H9 (cell line): ENCODE data around the gene P2RY14. TPM values are rescaled to one million over a fixed set of nuclear protein-coding genes. Genes with fewer than 3 reads are reported as not detected.

Experiments used
- DNase-seq: peaks from one replicate; pipeline ENCODE4 v3.0.0-alpha.2; 2017
- H2AFZ ChIP-seq: one replicate; pipeline ENCODE4 v1.6.1; 2013; ENCODE audit warnings: mild to moderate bottlenecking, low read length, control low read depth, moderate library complexity
- H2AK5ac ChIP-seq: 2 replicates; pipeline ENCODE4 v1.6.1; 2013; ENCODE audit warnings: low read length, control low read depth, mixed read lengths; ENCODE audit not compliant: insufficient read length
- H2BK120ac ChIP-seq: one replicate; pipeline ENCODE4 v1.6.1; 2013; ENCODE audit warnings: low read depth, mild to moderate bottlenecking, low read length, control low read depth, inconsistent platforms; ENCODE audit not compliant: poor library complexity, severe bottlenecking
- H2BK12ac ChIP-seq: 2 replicates; pipeline ENCODE4 v1.6.1; 2013; ENCODE audit warnings: low read length, control low read depth, mixed read lengths, low read depth; ENCODE audit not compliant: insufficient read length
- H2BK15ac ChIP-seq: 2 replicates; pipeline ENCODE4 v1.6.1; 2013; ENCODE audit warnings: low read depth, low read length, control low read depth
- H2BK20ac ChIP-seq: one replicate; pipeline ENCODE4 v1.6.1; 2013; ENCODE audit warnings: low read depth, mild to moderate bottlenecking, low read length, control low read depth, inconsistent platforms; ENCODE audit not compliant: poor library complexity, severe bottlenecking
- H2BK5ac ChIP-seq: 2 replicates; pipeline ENCODE4 v1.6.1; 2013; ENCODE audit warnings: low read length, control low read depth, mixed read lengths; ENCODE audit not compliant: insufficient read length
- H3K14ac ChIP-seq: 2 replicates; pipeline ENCODE4 v1.6.1; 2013; ENCODE audit warnings: low read length, control low read depth; ENCODE audit not compliant: insufficient read depth
- H3K18ac ChIP-seq: 2 replicates; pipeline ENCODE4 v1.6.1; 2013; ENCODE audit warnings: low read depth, mild to moderate bottlenecking, mixed read lengths, low read length, control low read depth; ENCODE audit not compliant: insufficient read length
- H3K23ac ChIP-seq: 2 replicates; pipeline ENCODE4 v1.6.1; 2013; ENCODE audit warnings: low read length, control low read depth, mixed read lengths, low read depth; ENCODE audit not compliant: insufficient read length
- H3K23me2 ChIP-seq: 2 replicates; pipeline ENCODE4 v1.6.1; 2013; ENCODE audit warnings: low read depth, mild to moderate bottlenecking, mixed read lengths, low read length, control low read depth; ENCODE audit not compliant: insufficient read length, poor library complexity, severe bottlenecking
- H3K27ac ChIP-seq: 2 replicates; pipeline ENCODE4 v1.5.1; 2013; ENCODE audit warnings: low read length, control low read depth, mixed read lengths, low read depth; ENCODE audit not compliant: insufficient read length
- H3K27me3 ChIP-seq: 2 replicates; pipeline ENCODE4 v1.6.1; 2013; ENCODE audit warnings: low read length, control low read depth, inconsistent platforms; ENCODE audit not compliant: insufficient read depth
- H3K4ac ChIP-seq: 2 replicates; pipeline ENCODE4 v1.6.1; 2013; ENCODE audit warnings: low read depth, mild to moderate bottlenecking, control low read depth, inconsistent platforms, low read length, moderate library complexity
- H3K4me1 ChIP-seq: 2 replicates; pipeline ENCODE4 v1.6.1; 2013; ENCODE audit warnings: low read length, control low read depth, inconsistent platforms; ENCODE audit not compliant: insufficient read depth
- H3K4me2 ChIP-seq: 2 replicates; pipeline ENCODE4 v1.6.1; 2013; ENCODE audit warnings: low read length, control low read depth, mixed read lengths; ENCODE audit not compliant: insufficient read length, insufficient read depth
- H3K56ac ChIP-seq: 2 replicates; pipeline ENCODE4 v1.6.1; 2013; ENCODE audit warnings: low read depth, mild to moderate bottlenecking, mixed read lengths, low read length, control low read depth; ENCODE audit not compliant: insufficient read length
- H3K79me1 ChIP-seq: 2 replicates; pipeline ENCODE4 v1.6.1; 2013; ENCODE audit warnings: low read depth, mild to moderate bottlenecking, moderate library complexity, low read length, control low read depth, inconsistent platforms; ENCODE audit not compliant: insufficient read depth, poor library complexity, severe bottlenecking
- H3K79me2 ChIP-seq: 2 replicates; pipeline ENCODE4 v1.6.1; 2013; ENCODE audit warnings: low read length, control low read depth, inconsistent platforms; ENCODE audit not compliant: insufficient read depth
- H3K9ac ChIP-seq: 2 replicates; pipeline ENCODE4 v1.6.1; 2013; ENCODE audit warnings: low read length, control low read depth, mixed read lengths; ENCODE audit not compliant: insufficient read length; ENCODE audit errors: extremely low read depth
- H3K9me3 ChIP-seq: one replicate; pipeline ENCODE4 v1.6.1; 2013; ENCODE audit warnings: low read depth, low read length, inconsistent platforms; ENCODE audit not compliant: control insufficient read depth
- H3T11ph ChIP-seq: one replicate; pipeline ENCODE4 v1.6.1; 2013; ENCODE audit warnings: mild to moderate bottlenecking, low read length, control low read depth, inconsistent platforms
- H4K20me1 ChIP-seq: one replicate; pipeline ENCODE4 v1.6.1; 2013; ENCODE audit not compliant: control insufficient read depth, insufficient read length, insufficient read depth
- H4K5ac ChIP-seq: 2 replicates; pipeline ENCODE4 v1.6.1; 2013; ENCODE audit warnings: low read depth, mild to moderate bottlenecking, mixed read lengths, low read length, control low read depth; ENCODE audit not compliant: insufficient read length
- H4K8ac ChIP-seq: replicated peaks from 2 replicates; pipeline ENCODE4 v1.6.1; 2013; ENCODE audit warnings: low read length, control low read depth, mixed read lengths, low read depth; ENCODE audit not compliant: insufficient read length
- H4K91ac ChIP-seq: 2 replicates; pipeline ENCODE4 v1.6.1; 2013; ENCODE audit warnings: low read depth, mild to moderate bottlenecking, moderate library complexity, mixed read lengths, low read length, control low read depth; ENCODE audit not compliant: insufficient read length
- H3K27ac Mint-ChIP-seq, 3 experiments: 2 replicates in 2 of 3; 3 replicates in 1 of 3; pipeline ENCODE4 v1.8.0; 2020 to 2021; ENCODE audit warnings: mixed read lengths in 3 of 3, mild to moderate bottlenecking in 1 of 3, moderate library complexity in 1 of 3
- H3K27me3 Mint-ChIP-seq: 2 replicates; pipeline ENCODE4 v1.8.0; 2021; ENCODE audit warnings: low read depth, mild to moderate bottlenecking, moderate library complexity, mixed read lengths
- H3K36me3 Mint-ChIP-seq, 3 experiments: 2 replicates in 2 of 3; 3 replicates in 1 of 3; pipeline ENCODE4 v1.8.0; 2020 to 2021; ENCODE audit warnings: low read depth in 3 of 3, mixed read lengths in 3 of 3; ENCODE audit not compliant: insufficient read depth in 1 of 3
- H3K4me1 Mint-ChIP-seq, 2 experiments: 2 replicates each; pipeline ENCODE4 v1.8.0; 2020; ENCODE audit warnings: mixed read lengths in 2 of 2
- H3K4me3 Mint-ChIP-seq, 2 experiments: 2 replicates in 1 of 2; 3 replicates in 1 of 2; pipeline ENCODE4 v1.8.0; 2020 to 2021; ENCODE audit warnings: mild to moderate bottlenecking in 2 of 2, mixed read lengths in 2 of 2, moderate library complexity in 1 of 2
- H3K9me3 Mint-ChIP-seq, 2 experiments: 2 replicates in 1 of 2; 3 replicates in 1 of 2; pipeline ENCODE4 v1.8.0; 2020; ENCODE audit warnings: mild to moderate bottlenecking in 2 of 2, mixed read lengths in 2 of 2, moderate library complexity in 1 of 2
- CTCF ChIP-seq: fragments of 200-600 bp; sonication (generic); conservative IDR thresholded peaks from 3 replicates; pipeline ENCODE4 v1.8.0; 2021; ENCODE audit warnings: antibody characterized with exemption, mild to moderate bottlenecking
- total RNA-seq: library from RNA; stranded (reverse); gene quantifications from 2 replicates; pipeline ENCODE4 v1.2.1, GENCODE V29; 2021

P2RY14 gene
- total RNA-seq, 1 experiment from 2014 or later, result not detected

DNA sequence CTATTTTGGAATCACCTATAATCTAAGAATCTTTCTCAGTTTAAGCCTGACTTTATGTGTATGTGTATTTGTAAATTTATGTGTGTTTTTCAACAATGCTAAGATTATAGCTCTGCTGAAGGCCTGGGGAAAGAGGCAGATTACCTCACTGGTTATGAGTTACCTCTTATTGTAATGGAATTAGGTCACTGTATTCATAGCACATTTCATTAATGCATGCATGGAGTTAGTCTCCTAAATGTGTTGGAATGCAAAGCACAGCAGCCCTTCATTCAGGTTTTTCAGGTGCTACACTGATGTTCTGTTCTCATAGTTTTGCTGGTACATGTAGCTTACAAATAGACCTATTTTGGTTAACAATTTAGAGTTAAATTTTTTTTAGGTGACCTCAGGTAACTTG is 28.8 kb upstream of the P2RY14 start:
- Mint-ChIP-seq H3K27ac (peak overlapping the region; percentile 25 to 84 (median 32); a peak in 3 of 7 replicates), H3K4me1 (peaks cover 37 to 44% of the 10 kb centered on the region in 2 experiments), H3K36me3 (no peaks in the 10 kb centered on the region), H3K4me3 (0 out of 5 replicates have a peak overlapping the region, but pooled peaks of 1 of the 2 experiments have one; percentile 24), H3K27me3 (no peaks in the 10 kb centered on the region), H3K9me3 (no peaks in the 10 kb centered on the region)
- H3K4me2 ChIP-seq, result no peak overlapping the region
- H3T11ph ChIP-seq, result no peak overlapping the region
- H2BK5ac ChIP-seq, result no peak overlapping the region
- no peak overlapping the region for H4K5ac ChIP-seq
- H2BK15ac ChIP-seq, result no peak overlapping the region
- H4K8ac ChIP-seq, result no peak overlapping the region
- no peak overlapping the region for H2BK12ac ChIP-seq
- no peak overlapping the region for H3K14ac ChIP-seq
- no peaks in the 10 kb centered on the region for H3K79me2 ChIP-seq
- H2BK120ac ChIP-seq, result no peak overlapping the region
- H3K56ac ChIP-seq, result no peak overlapping the region
- no peak overlapping the region for H2AFZ ChIP-seq
- H4K91ac ChIP-seq, result no peak overlapping the region
- H2BK20ac ChIP-seq, result no peak overlapping the region
- no peak overlapping the region for H3K9ac ChIP-seq
- H3K9me3 ChIP-seq, result no peaks in the 10 kb centered on the region
- H4K20me1 ChIP-seq, result no peaks in the 10 kb centered on the region
- no peaks in the 10 kb centered on the region for H3K23me2 ChIP-seq
- no peak for DNase-seq
- no peaks in the 10 kb centered on the region for H3K79me1 ChIP-seq
- H3K23ac ChIP-seq, result no peak overlapping the region
- no peak overlapping the region for H3K27ac ChIP-seq
- H3K4me1 ChIP-seq, result peaks cover 12% of the 10 kb centered on the region; the same call in 1 of the 2 replicates
- H3K4ac ChIP-seq, result no peak overlapping the region
- no peaks in the 10 kb centered on the region for H3K27me3 ChIP-seq
- H2AK5ac ChIP-seq, result no peak overlapping the region
- H3K18ac ChIP-seq, result no peak overlapping the region
- TF ChIP-seq CTCF, result no peak
